ENCODE data around the gene PLXNA2. TPM values are rescaled to one million over a fixed set of nuclear protein-coding genes. Genes with fewer than 3 reads are reported as not detected.

The PLXNA2 gene
- total and polyA plus RNA-seq, 2 of the 8 experiments (the other 6 are each of a cell fraction or from before 2014, with no cell fraction given): 0.33 to 1.5 TPM

- TF ChIP-seq CHD7 (IDR thresholded peaks at IDR 0.05; ENCODE audit: insufficient replicate concordance, low read length) (no peak), TAF1 (IDR thresholded peaks at IDR 0.05; ENCODE audit: low read depth, low read length) (no peak), KDM4A (IDR thresholded peaks at IDR 0.05; ENCODE audit: low read depth, low read length, severe bottlenecking) (no peak), NRF1 (IDR thresholded peaks at IDR 0.05; ENCODE audit: low read depth, low read length) (no peak), HDAC2 (IDR thresholded peaks at IDR 0.05; ENCODE audit: borderline replicate concordance in 1 of 2, low read depth in 2 of 2, low read length in 2 of 2) (no peak), CBX8 (IDR thresholded peaks at IDR 0.05; ENCODE audit: borderline replicate concordance, low read depth, low read length) (no peak), BRCA1 (IDR thresholded peaks at IDR 0.05; ENCODE audit: low read depth, low read length) (no peak), RNF2 (IDR thresholded peaks at IDR 0.05; ENCODE audit: borderline replicate concordance, low read depth, low read length, missing control alignments, poor library complexity, severe bottlenecking) (no peak), TCF12 (IDR thresholded peaks at IDR 0.05; ENCODE audit: low read depth, low read length) (no peak), CBX5 (IDR thresholded peaks at IDR 0.05; ENCODE audit: low read depth, low read length) (no peak), BCL11A (IDR thresholded peaks at IDR 0.05; ENCODE audit: low read depth in 2 of 2, low read length in 2 of 2) (no peak), SIX5 (IDR thresholded peaks at IDR 0.05; ENCODE audit: low read depth, low read length) (no peak)
Observed at GRCh38 chr1:208170252-208170651, 73.9 kb downstream of the PLXNA2 start (continued).
